Hepatocyte (in vitro differentiated cells): ENCODE data around the gene PABPC1L. TPM values are rescaled to one million over a fixed set of nuclear protein-coding genes. Genes with fewer than 3 reads are reported as not detected.

Experiments used
- DNase-seq: peaks from one replicate; pipeline ENCODE4 v3.0.0-alpha.2; 2016; ENCODE audit warnings: low spot score
- H2AFZ ChIP-seq: fragments of 200-600 bp; sonication (generic); 2 replicates; pipeline ENCODE4 v1.6.0; 2016; ENCODE audit warnings: antibody characterized with exemption, mild to moderate bottlenecking
- H3K27ac ChIP-seq: fragments of 200-600 bp; sonication (generic); 2 replicates; pipeline ENCODE4 v1.5.1; 2016; ENCODE audit warnings: mild to moderate bottlenecking
- H3K27me3 ChIP-seq: fragments of 200-600 bp; sonication (generic); 2 replicates; pipeline ENCODE4 v1.6.1; 2016
- H3K36me3 ChIP-seq: fragments of 200-600 bp; sonication (generic); replicated peaks from 2 replicates; pipeline ENCODE4 v1.5.1; 2016; ENCODE audit warnings: low read depth; ENCODE audit not compliant: insufficient read depth
- H3K4me1 ChIP-seq: fragments of 200-600 bp; sonication (generic); 2 replicates; pipeline ENCODE4 v1.5.1; 2016; ENCODE audit warnings: mild to moderate bottlenecking, moderate library complexity; ENCODE audit not compliant: insufficient read depth
- H3K4me2 ChIP-seq: fragments of 200-600 bp; sonication (generic); 2 replicates; pipeline ENCODE4 v1.6.0; 2016
- H3K4me3 ChIP-seq: fragments of 200-600 bp; sonication (generic); 2 replicates; pipeline ENCODE4 v1.5.1; 2016; ENCODE audit warnings: mild to moderate bottlenecking
- H3K79me2 ChIP-seq: fragments of 200-600 bp; sonication (generic); 2 replicates; pipeline ENCODE4 v1.6.0; 2017; ENCODE audit warnings: mild to moderate bottlenecking
- H3K9me2 ChIP-seq: fragments of 200-600 bp; sonication (generic); replicated peaks from 2 replicates; pipeline ENCODE4 v1.6.0; 2017; ENCODE audit warnings: mild to moderate bottlenecking; ENCODE audit not compliant: insufficient read depth
- H3K9me3 ChIP-seq: fragments of 200-600 bp; sonication (generic); 2 replicates; pipeline ENCODE4 v1.5.1; 2016; ENCODE audit warnings: low read depth, mild to moderate bottlenecking
- H4K20me1 ChIP-seq: fragments of 200-600 bp; sonication (generic); 2 replicates; pipeline ENCODE4 v1.6.0; 2016; ENCODE audit warnings: mild to moderate bottlenecking; ENCODE audit not compliant: insufficient read depth, poor library complexity, severe bottlenecking
- CTCF ChIP-seq: fragments of 200-600 bp; sonication (generic); IDR thresholded peaks from 2 replicates; pipeline ENCODE4 v1.5.1; 2016; ENCODE audit warnings: antibody characterized with exemption, mild to moderate bottlenecking; ENCODE audit not compliant: poor library complexity
- EZH2 ChIP-seq: fragments of 200-600 bp; sonication (generic); IDR thresholded peaks from 2 replicates; pipeline ENCODE4 v1.6.1; 2016; ENCODE audit warnings: antibody characterized with exemption, mild to moderate bottlenecking, borderline replicate concordance
- EZH2phosphoT487 ChIP-seq: fragments of 200-600 bp; sonication (generic); IDR thresholded peaks from one replicate; pipeline ENCODE4 v1.6.1; 2018; ENCODE audit warnings: antibody characterized with exemption, mild to moderate bottlenecking, low read depth, moderate library complexity; ENCODE audit not compliant: unreplicated experiment, severe bottlenecking
- WGBS: methylation state at CpG from one replicate; pipeline ENCODE4 v1.1.6; 2016; ENCODE audit warnings: low lambda C conversion rate; ENCODE audit errors: missing lambda C conversion rate; 5-methylcytosine and 5-hydroxymethylcytosine counted together
- polyA plus RNA-seq: library from polyadenylated mRNA; unstranded; fragments of >200 nt; fragmentation: Nextera tagmentation; extraction: Ambion mirVana; gene quantifications from 2 replicates; pipeline ENCODE4 v1.2.1, GENCODE V29; 2016
- total RNA-seq: library from RNA; depleted of rRNA; stranded (reverse); fragments of >200 nt; gene quantifications from 2 replicates; pipeline ENCODE4 v1.2.3, GENCODE V29; 2014

The PABPC1L gene
- total and polyA plus RNA-seq, 2 experiments from 2014 or later: 15.6 to 23.5 TPM

- no peak overlapping the region for H3K27ac ChIP-seq
- 93% methylated on average over 5 of the region's 5 CpGs for WGBS
- no peak for DNase-seq
Observed at GRCh38 chr20:44948107-44948506, 38.2 kb downstream of the PABPC1L start.

GRCh38 chr20:44948513-44948912 lies 38.7 kb downstream of the PABPC1L start:
- DNase-seq: no peak
- Histone ChIP-seq H3K36me3 (no peaks in the 10 kb centered on the region), H3K9me2 (no peaks in the 10 kb centered on the region), H3K4me2 (no peak overlapping the region), H2AFZ (no peak overlapping the region), H3K4me1 (no peaks in the 10 kb centered on the region), H3K4me3 (no peak overlapping the region), H3K9me3 (no peaks in the 10 kb centered on the region), H3K79me2 (no peaks in the 10 kb centered on the region), H3K27me3 (no peaks in the 10 kb centered on the region), H4K20me1 (no peaks in the 10 kb centered on the region), H3K27ac (no peak overlapping the region)
- 95% methylated on average over 2 of the region's 2 CpGs for whole genome bisulfite sequencing
- TF ChIP-seq CTCF (no peak), EZH2 (no peak), EZH2phosphoT487 (no peak)

More at GRCh38 chr20:44948107-44948506, 38.2 kb downstream of the PABPC1L start:
- Histone ChIP-seq H4K20me1 (no peaks in the 10 kb centered on the region), H3K9me2 (no peaks in the 10 kb centered on the region), H3K9me3 (no peaks in the 10 kb centered on the region), H3K36me3 (no peaks in the 10 kb centered on the region), H3K4me3 (no peak overlapping the region), H2AFZ (no peak overlapping the region), H3K4me2 (no peak overlapping the region), H3K79me2 (no peaks in the 10 kb centered on the region), H3K4me1 (no peaks in the 10 kb centered on the region), H3K27me3 (no peaks in the 10 kb centered on the region)
- no peak for TF ChIP-seq EZH2

GRCh38 chr20:44950368-44950767 lies 40.5 kb downstream of the PABPC1L start:
- Histone ChIP-seq H2AFZ (no peak overlapping the region), H3K9me3 (no peaks in the 10 kb centered on the region), H4K20me1 (no peaks in the 10 kb centered on the region), H3K4me1 (no peaks in the 10 kb centered on the region), H3K27me3 (no peaks in the 10 kb centered on the region), H3K27ac (no peak overlapping the region), H3K79me2 (no peaks in the 10 kb centered on the region), H3K36me3 (peaks cover 6% of the 10 kb centered on the region), H3K9me2 (no peaks in the 10 kb centered on the region), H3K4me3 (no peak overlapping the region), H3K4me2 (no peak overlapping the region)
- no peak for TF ChIP-seq EZH2
- no peak for TF ChIP-seq EZH2phosphoT487
- no peak for TF ChIP-seq CTCF
- 100% methylated on average over 1 of the region's 1 CpG for WGBS
- no peak for DNase-seq

- Histone ChIP-seq H3K27me3 (no peaks in the 10 kb centered on the region), H2AFZ (no peak overlapping the region), H3K79me2 (peaks cover 14% of the 10 kb centered on the region), H3K4me1 (no peaks in the 10 kb centered on the region), H3K9me3 (no peaks in the 10 kb centered on the region), H4K20me1 (no peaks in the 10 kb centered on the region), H3K36me3 (peaks cover 6% of the 10 kb centered on the region), H3K27ac (no peak overlapping the region), H3K4me2 (no peak overlapping the region), H3K4me3 (no peak overlapping the region), H3K9me2 (no peaks in the 10 kb centered on the region)
- WGBS: 96% methylated on average over 1 of the region's 1 CpG
- no peak for DNase-seq
- TF ChIP-seq CTCF: no peak
- TF ChIP-seq EZH2: no peak
- TF ChIP-seq EZH2phosphoT487: no peak
Observed at GRCh38 chr20:44952731-44953130, 42.9 kb downstream of the PABPC1L start.
